ENCODE results near the gene FGGY.

Gene FGGY

GRCh38 chr1:59315529-59316463 is 18.9 kb downstream of the FGGY start:
- DNase-seq (ENCODE audit: low read depth) = no peak

- DNase-seq (ENCODE audit: low read depth) = peak; percentile 82
These were observed 19.7 kb downstream of the FGGY start for GRCh38 chr1:59316497-59317128.

GRCh38 chr1:59317343-59317742 is 20.4 kb downstream of the FGGY start:
- DNase-seq (ENCODE audit: low read depth) = no peak

DNA sequence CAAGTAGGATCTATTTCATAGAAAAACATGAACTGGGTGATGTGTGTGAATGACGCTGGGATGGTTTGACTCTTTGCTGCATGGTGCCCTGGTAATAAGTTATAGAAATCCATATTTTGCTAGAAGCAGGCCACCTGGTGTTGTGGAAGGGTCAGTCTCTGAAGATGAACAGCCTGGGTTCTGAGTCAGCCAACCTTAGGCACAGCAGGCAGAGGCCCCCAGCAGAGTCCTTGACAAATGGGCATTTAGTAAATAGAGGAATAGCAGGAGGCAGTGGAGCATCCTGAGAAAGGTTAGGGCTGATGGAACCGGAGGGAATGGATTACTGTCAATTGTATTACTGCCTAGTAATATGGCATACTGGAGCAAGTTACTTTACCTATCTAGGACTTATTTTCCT is 20.9 kb downstream of the FGGY start:
- DNase-seq (ENCODE audit: low read depth) = no peak

DNA sequence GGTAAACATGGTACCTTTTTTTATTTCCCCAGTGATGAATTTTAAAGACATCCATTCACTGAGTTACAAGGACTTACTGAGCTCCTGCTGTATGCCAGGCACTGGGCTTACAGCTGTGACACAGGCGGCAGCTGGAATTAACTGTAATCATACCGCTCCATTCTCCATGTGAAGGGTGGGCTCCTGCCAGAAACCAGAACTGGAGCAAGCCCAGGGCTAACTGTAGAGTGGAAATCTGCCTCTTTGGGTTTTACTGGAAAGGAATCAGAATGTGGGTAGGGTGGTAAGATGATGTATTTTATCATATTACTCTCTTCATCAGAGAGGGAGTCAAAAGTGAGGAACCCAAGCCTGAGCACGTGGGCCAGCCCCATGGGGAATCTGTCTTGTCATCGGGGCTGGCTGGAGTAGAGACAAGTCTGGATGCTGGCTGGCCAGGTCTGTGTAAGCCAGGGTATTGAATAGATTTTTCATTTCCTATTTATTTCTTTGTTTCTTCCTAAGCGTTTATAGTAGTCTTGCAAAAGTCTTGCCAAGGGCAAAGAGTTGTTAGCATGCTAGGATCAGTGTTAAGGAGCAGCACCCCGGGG is 21.5 kb downstream of the FGGY start:
- peak; percentile 50 for DNase-seq (ENCODE audit: low read depth)

GRCh38 chr1:59322394-59322793 is 25.5 kb downstream of the FGGY start:
- DNase-seq (ENCODE audit: low read depth) = no peak

DNA sequence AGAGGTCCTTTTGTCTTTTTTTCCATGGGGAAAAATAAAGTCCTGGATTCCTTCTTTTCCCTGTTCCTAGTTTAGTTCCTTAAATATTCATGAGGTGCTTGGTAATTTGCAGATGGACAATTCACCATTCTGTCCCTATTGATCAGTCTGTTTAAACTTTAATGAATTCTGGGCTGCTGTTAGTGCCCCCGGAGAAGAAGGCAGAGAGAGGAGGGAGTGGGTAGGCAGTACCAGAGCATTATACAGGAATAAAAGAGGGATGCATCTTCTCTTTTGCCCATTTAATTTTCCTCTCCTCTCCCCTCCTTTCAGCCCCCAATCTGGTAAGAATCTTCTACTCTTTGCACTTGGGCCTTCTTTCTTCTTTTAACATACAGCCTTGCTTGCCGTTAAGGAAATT is 25.9 kb downstream of the FGGY start:
- no peak for DNase-seq (ENCODE audit: low read depth)

DNA sequence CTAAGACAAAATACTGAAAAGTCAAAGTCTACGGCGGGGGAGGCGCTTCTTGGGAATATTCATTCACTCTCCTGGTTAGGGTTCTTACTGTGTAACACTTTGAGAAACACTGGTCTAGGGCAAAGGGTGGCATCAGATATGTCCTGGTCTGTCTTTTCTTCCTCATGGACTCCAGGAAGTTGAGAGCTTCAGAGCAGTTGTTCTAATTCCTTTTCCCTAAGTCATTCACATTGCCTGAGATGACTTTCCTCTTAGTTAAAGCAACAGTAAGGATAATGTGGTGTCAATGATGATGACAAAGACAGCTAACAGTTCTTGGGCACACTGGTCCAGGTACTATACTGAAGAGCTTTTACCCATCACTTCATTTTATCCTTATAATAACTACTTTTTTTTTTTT is 27.0 kb downstream of the FGGY start:
- no peak for DNase-seq (ENCODE audit: low read depth)

DNA sequence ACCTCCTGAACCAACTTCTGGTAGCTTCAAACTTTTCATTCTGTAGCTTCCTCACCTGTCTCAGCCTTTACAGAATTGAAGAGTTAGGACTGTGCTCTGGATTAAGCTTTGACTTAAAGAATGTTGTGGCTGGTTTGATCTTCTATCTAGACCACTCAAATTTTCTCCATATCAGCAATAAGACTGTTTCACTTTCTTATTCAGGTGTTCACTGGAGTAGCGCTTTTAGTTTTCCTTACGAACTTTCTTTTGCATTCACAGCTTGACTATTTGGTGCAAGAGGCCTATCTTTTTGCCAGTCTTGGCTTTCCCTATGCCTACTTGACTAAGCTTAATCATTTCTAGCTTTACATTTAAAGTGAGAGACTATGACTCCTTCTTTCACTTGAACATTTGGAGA is 31.5 kb downstream of the FGGY start:
- DNase-seq (ENCODE audit: low read depth) = no peak

- DNase-seq (ENCODE audit: low read depth) = no peak
These were observed 32.6 kb downstream of the FGGY start for GRCh38 chr1:59329412-59330053.

DNA sequence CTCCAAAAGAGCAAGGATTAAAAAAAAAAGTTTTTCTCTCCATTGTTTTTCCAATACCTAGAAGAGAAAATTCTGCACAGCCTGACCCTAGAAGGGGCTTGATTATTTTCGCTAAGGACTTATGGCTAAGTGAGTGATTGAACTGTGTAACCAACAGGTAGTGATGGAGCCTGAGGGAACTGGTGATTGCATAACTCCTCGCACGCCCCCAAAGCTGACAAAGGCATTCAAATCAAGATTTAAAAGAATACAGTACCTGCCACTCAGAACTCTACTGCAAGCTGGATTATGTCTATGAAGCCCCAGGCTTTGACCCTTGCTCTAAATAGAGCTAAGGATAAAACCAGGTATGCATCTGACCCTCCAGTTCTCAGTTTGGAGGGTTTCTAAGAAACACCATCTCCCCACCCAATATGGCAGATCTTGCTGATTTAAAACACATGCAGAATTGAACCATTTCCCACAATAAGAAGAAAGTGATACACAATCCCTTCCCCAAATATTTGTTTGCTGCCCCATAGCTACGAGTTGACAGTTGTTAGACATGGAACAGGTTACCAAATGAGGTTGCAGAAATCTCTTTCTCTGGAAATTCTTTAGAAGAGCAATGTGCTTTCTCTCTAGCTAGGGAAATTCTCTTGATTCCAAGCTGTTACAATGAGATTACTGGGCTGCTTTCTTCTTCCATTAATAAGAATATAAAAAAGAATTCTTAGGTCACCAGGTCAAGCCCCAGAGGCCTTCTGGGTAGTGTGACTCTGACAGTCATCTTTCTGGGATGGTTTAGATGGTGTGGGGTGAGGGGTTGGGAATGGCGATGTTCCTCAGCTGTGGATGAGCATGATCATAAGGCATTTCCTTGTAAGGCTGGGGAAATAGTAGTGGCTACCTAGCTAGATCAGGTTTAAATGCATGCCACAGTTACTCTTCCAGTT is 35.1 kb downstream of the FGGY start:
- no peak for DNase-seq (ENCODE audit: low read depth)

- DNase-seq (ENCODE audit: low read depth) = no peak
These were observed 36.1 kb downstream of the FGGY start for GRCh38 chr1:59332983-59333382.

DNA sequence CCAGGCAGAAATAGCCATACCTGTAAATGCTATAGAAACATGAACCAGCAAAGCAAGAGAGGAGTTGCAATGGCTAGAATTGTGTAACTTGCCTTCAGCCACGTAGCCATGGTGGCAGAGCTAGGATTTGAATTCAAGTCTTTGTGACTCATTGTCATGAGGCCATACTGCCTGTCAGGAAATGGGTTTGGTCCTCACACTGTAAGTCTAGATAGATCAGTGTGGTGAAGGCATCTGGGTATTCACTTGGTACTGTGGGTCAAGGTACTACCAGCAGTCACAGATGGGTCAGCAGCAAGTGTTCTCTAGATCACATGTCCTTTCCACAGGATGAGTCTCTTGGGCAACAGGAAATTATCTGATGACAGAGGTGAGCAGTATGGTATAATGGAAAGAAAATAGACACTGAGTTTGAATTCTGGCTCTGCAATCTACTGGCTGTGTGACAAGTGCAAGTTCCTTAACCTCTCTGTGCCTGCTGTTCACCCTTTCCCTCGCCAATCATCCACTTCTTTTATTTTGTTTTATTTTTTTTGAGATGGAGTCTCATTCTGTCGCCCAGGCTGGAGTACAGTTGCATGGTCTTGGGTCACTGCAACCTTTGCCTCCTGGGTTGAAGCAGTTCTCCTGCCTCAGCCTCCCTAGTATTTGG is 36.9 kb downstream of the FGGY start:
- no peak for DNase-seq (ENCODE audit: low read depth)

DNA sequence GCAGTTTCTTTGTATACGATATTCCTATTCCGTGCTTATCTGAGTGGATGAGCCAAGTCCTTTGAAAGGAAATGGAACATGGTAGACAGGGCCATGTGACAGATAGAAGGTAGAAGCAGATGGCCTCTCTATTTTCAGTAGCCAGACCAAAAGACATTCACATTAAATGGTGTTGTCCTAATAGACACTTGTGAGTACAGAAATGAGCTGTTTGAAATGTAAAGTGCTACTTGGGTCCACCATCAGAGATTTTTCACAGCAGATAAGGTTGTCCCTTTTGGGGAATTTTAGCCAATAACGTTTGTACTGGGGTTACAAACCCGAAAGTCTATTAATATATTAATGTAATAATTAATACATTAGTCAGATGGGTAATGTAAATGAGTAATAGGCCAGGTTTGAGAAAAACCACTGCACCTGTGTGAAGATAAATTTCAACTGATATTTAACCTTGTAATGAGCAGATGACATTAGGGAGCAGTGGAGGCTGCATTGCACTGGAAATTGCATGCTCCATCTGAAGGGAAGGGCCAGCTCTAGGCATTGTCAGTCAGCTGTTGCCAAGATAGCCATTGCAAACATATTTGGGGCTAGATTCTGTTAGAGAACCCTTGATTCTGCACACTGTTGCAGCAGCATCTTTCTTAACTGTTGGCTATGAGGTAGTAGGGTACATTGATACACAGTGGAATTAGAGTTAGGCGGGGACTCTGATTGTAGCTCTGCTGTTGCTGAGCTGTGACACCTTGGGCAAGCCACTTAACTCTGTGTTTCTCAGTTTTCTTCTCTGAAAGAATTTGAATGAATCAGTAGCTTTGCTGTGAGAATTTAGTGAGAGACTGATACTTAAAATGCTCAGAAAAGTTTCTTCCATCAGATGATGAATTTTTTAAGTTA is 43.8 kb downstream of the FGGY start:
- no peak for DNase-seq (ENCODE audit: low read depth)

- peak; percentile 2 for DNase-seq (ENCODE audit: low read depth)
These were observed 46.1 kb downstream of the FGGY start for GRCh38 chr1:59342801-59343575.

DNA sequence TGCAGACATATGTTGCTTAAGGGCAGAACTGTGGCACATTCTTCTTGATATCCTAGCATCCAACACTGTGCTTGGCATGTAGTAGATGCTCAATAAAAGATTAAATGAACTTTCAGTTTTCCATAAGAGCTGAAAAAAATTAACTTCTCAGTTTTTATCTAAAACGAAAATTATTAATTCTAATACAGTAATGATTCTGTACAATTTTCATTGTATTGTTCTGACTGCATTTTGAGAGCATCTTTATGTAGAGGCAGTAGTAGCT is 46.6 kb downstream of the FGGY start:
- no peak for DNase-seq (ENCODE audit: low read depth)

GRCh38 chr1:59345221-59345620 is 48.3 kb downstream of the FGGY start:
- DNase-seq (ENCODE audit: low read depth) = no peak

DNA sequence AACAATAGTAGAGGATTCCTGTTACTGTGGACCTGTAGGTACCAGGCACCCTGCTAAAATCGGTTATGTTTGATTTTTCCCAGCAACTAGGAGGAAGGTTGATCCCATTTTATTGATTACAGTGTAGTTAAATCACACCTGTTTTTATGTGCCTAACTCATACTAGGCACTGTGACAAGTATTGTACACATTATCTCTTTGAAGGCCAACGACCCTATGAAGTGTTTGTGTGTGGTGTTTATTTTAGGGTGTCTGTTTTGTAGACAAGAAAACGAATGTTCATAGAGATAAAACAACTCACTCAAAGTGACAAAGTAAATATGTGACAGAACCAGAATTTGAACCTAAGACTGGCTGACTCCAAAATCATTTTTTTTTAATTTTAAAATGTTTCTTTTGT is 49.5 kb downstream of the FGGY start:
- DNase-seq (ENCODE audit: low read depth) = no peak

- no peak for DNase-seq (ENCODE audit: low read depth)
These were observed 52.2 kb downstream of the FGGY start for GRCh38 chr1:59349101-59349500.
